Activated CD8-positive, alpha-beta T cell treated with anti-CD3 and anti-CD28 coated beads, Interleukin-2, amount 10 ng/mL, durations not matched to agents 7 days and 5 days (primary cell): ENCODE data around the gene SH3PXD2A. TPM values are rescaled to one million over a fixed set of nuclear protein-coding genes. Genes with fewer than 3 reads are reported as not detected.

Experiments
- ATAC-seq: fragments of 150-1000 bp; cut with Tn5 transposase; one replicate; pipeline ENCODE4 v1.10.0; 2021; ENCODE audit warnings: moderate library complexity
- CTCF ChIA-PET: fragments of 350-600 bp; sonication (Branson Sonifier 250); formaldehyde crosslinking; loops from one replicate; lab custom pipeline; 2021; ENCODE audit warnings: antibody characterized with exemption; lab: Charles Lee
- POLR2A ChIA-PET: fragments of 350-600 bp; sonication (Branson Sonifier 250); formaldehyde crosslinking; loops from one replicate; lab custom pipeline; 2021; ENCODE audit warnings: antibody characterized with exemption; lab: Charles Lee
- DNase-seq: peaks from one replicate; pipeline ENCODE4 v3.0.0-alpha.2; 2020
- H3K27ac Mint-ChIP-seq: one replicate; pipeline ENCODE4 v1.8.0; 2021; ENCODE audit warnings: mild to moderate bottlenecking, mixed read lengths
- H3K27me3 Mint-ChIP-seq: one replicate; pipeline ENCODE4 v1.8.0; 2021; ENCODE audit warnings: low read depth, mixed read lengths
- H3K36me3 Mint-ChIP-seq: one replicate; pipeline ENCODE4 v1.8.0; 2021; ENCODE audit warnings: low read depth, mixed read lengths
- H3K4me1 Mint-ChIP-seq: one replicate; pipeline ENCODE4 v1.8.0; 2021; ENCODE audit warnings: low read depth, mixed read lengths
- H3K4me3 Mint-ChIP-seq: one replicate; pipeline ENCODE4 v1.8.0; 2021; ENCODE audit warnings: mild to moderate bottlenecking, mixed read lengths
- H3K9me3 Mint-ChIP-seq: one replicate; pipeline ENCODE4 v1.8.0; 2022; ENCODE audit warnings: mixed read lengths; ENCODE audit not compliant: insufficient read depth
- total RNA-seq, 2 experiments: library from RNA; stranded (reverse); gene quantifications; one replicate each; pipeline ENCODE4 v1.2.3, GENCODE V29; 2021

The SH3PXD2A gene
- total RNA-seq, 2 experiments from 2014 or later, result 8.5 to 9.4 TPM

DNA sequence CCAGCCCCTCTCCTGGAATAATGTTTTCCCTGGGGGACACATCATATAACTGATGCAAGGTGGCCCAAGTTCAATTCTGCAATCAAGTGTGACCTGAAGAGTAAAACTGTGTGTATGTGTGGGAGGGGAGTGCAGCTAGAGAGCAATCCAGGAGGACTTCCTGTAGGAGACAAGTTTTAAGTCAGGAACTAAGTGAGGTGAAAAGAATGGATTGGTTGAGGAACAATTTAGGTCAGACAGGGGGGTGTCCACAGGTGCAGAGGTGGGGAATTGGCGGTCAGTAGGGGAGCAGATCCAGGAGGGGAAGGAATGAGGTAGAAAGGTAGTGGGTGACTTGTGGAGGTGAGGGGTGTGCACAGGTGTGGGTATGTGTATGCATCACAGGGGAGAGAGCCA is 279.3 kb downstream of the SH3PXD2A start:
- POLR2A ChIA-PET, result no interaction called here
- no peak for DNase-seq
- CTCF ChIA-PET, result interaction anchor here (8.8 kb wide), 1 partner anchor 11 kb away, joined by 42 read pairs; no protein-coding TSS in a partner anchor

DNA sequence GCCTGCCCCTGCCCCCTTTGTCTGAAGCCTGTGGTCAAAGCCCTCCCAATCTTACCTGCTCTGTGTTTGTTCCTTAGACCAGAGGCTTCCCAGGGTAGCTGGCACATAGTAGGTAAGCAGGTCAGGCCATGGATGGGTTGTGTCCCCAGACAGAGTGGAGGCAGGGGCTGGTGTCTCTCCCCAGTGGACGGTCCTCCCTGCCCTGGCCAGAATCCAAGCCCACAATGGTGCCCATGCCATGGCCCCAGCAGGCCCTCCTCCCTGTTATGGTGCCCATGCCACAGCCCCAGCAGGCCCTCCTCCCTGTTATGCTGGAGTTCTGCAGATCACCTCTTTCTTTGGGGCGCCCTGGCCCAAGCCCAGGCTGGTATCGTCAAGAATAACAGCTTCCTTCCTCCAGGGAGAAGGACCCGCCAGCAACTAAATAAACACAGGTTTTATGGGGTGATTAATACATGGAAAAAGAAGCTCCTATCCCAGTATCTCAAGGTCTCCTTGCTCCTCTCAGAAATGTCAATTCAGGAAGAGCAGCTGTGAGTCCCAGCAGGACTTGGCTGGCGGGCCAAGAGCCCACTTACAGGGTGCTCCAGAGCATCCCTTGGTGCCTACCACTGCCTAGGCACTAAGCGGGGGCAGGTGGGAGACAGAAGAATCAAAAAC is 279.8 kb downstream of the SH3PXD2A start:
- ChIA-PET CTCF (interaction anchor here (1.6 to 8.8 kb wide), 2 partner anchors 10 to 12 kb away, joined by 7 to 42 read pairs; no protein-coding TSS in a partner anchor), POLR2A (no interaction called here)
- no peaks in the 10 kb centered on the region for H3K27me3 Mint-ChIP-seq
- H3K27ac Mint-ChIP-seq, result no peak overlapping the region
- no peaks in the 10 kb centered on the region for H3K4me1 Mint-ChIP-seq
- no peak overlapping the region for H3K4me3 Mint-ChIP-seq
- no peak for ATAC-seq
- DNase-seq, result no peak
- no peaks in the 10 kb centered on the region for H3K36me3 Mint-ChIP-seq
- no peaks in the 10 kb centered on the region for H3K9me3 Mint-ChIP-seq

More for the DNA sequence above, 279.3 kb downstream of the SH3PXD2A start:
- Mint-ChIP-seq H3K4me3 (no peak overlapping the region), H3K9me3 (no peaks in the 10 kb centered on the region), H3K27ac (no peak overlapping the region), H3K36me3 (no peaks in the 10 kb centered on the region), H3K4me1 (no peaks in the 10 kb centered on the region), H3K27me3 (no peaks in the 10 kb centered on the region)
- ATAC-seq, result no peak

DNA sequence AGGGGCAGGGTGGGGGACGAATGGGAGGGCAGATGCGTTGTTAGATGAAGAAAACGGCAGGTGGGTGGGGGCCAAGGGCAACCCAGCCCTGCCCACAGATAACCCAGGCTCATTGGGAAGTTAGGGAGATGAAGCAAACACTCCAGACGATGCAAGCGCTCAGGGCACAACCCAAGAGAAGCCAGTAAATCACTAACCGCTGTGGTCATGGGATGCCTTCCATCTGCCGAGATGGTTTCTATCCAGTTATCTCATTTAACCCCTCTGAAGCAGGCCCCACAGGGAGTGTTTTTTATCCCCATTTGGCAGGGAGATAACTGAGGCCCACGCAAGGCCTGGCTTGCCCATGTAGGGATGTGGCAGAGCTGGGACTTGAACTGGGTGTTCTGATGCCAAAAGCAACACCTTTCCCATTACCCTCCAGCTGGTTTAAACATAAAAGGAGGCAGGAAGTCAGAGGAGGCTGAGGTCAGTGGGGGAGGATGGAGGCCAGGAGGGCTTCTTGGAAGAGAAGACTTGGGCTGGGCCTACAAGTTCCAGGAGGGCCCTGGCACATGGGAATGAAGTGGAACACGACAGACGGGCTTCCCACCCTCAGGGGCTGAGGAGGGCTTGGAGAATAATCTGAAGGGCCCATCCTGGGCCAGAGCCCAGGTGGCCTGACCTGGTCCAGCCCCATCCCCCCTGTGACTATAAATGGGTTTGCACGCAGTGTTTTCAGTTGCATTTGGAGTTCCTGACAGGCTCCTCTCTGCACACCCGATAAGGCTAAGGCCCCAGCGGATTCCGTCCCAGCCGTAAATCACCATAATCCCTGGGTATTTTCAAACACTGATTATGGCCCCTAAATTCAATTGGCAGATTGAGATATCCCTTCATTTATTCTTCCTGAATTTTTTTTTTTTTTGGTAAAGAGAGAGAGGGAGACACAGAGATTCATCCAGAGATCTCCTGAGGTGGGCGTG is 281.0 kb downstream of the SH3PXD2A start:
- ChIA-PET POLR2A (no interaction called here), CTCF (interaction anchor here (1.6 kb wide), 1 partner anchor 11 kb away, joined by 7 read pairs; no protein-coding TSS in a partner anchor)

DNA sequence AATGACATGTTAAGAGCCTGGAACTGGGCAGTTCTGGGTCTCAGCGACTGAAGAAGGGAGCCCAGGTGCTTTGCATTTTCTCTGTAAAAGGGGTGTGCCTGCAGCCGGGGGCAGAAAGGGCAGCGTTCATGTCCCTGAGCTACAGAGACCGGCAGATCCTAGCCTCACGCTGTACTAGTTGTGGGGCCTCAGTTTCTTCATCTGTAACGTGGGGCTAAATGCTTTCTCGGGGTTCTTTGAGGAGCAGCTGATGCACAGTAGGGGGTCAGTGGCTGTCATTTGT is 282.2 kb downstream of the SH3PXD2A start:
- POLR2A ChIA-PET, result no interaction called here
- Mint-ChIP-seq H3K36me3 (no peaks in the 10 kb centered on the region), H3K4me1 (no peaks in the 10 kb centered on the region), H3K4me3 (no peak overlapping the region), H3K9me3 (no peaks in the 10 kb centered on the region), H3K27ac (no peak overlapping the region), H3K27me3 (no peaks in the 10 kb centered on the region)
- CTCF ChIA-PET, result no interaction called here
- DNase-seq, result no peak
- no peak for ATAC-seq

More for the DNA sequence above, 281.0 kb downstream of the SH3PXD2A start:
- Mint-ChIP-seq H3K4me3 (no peak overlapping the region), H3K27ac (no peak overlapping the region), H3K4me1 (no peaks in the 10 kb centered on the region), H3K27me3 (no peaks in the 10 kb centered on the region), H3K9me3 (no peaks in the 10 kb centered on the region), H3K36me3 (no peaks in the 10 kb centered on the region)
- ATAC-seq (no peak), DNase-seq (no peak)

DNA sequence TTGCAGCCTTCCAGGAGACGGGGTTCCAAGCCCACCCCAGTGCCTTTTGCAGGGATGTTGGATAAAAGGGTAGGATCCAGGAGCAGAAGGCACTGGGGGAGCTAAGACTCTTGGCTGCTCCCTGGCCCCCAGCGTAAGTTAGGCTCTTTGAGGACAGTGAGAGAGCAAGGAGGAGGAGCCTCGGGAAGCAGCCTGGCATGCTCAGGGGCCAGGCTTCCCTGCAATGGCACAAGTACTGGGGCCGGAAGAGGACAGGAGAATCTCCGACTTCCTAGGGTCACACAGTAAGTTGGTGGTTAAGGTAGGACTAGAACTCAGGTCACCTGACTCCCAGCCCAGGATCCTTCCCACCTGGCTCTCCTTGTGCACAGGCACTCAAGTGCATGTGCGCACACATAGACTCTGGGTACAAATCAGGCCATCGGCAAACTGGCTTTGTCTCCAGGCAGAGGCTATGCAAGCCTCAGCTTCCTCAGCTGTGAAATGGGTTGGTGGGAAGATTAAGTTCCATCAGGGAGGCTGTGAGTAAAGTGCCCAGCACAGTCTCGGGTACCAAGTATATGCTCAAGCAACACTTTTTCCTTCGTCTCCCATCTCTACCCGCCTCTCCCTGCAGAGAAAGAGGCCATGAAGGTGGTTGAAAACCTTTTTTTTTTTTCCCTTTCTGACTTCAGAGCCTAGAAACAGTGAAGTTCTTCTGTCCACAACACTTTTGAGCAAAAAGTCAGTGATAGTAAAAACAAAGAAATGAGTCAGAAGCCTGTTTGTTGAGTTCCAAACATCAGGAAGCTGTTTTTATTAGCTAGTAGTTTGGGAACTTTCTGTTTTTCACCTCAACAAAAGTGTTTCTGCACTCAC is 282.8 kb downstream of the SH3PXD2A start:
- no peaks in the 10 kb centered on the region for H3K36me3 Mint-ChIP-seq
- no peak overlapping the region for H3K4me3 Mint-ChIP-seq
- ChIA-PET POLR2A (no interaction called here), CTCF (no interaction called here)
- H3K27me3 Mint-ChIP-seq, result no peaks in the 10 kb centered on the region
- ATAC-seq (no peak), DNase-seq (no peak)
- H3K9me3 Mint-ChIP-seq, result no peaks in the 10 kb centered on the region
- H3K4me1 Mint-ChIP-seq, result no peaks in the 10 kb centered on the region
- H3K27ac Mint-ChIP-seq, result no peak overlapping the region

DNA sequence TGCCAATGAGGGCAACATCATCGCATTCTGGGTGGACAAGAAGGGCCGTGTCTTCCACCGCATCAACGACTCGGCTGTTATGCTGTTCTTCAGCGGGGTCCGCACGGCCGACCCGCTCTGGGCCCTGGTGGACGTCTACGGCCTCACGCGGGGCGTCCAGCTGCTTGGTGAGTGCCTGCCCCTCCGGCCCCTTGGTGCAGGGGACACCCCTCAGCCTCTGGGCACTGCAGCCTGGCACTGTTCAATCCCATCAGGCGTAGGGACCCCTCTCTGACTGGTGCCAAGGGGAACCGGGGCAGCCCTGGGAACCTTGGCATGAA is 283.8 kb downstream of the SH3PXD2A start:
- DNase-seq (no peak), ATAC-seq (no peak)
- H3K4me3 Mint-ChIP-seq, result no peak overlapping the region
- no peaks in the 10 kb centered on the region for H3K36me3 Mint-ChIP-seq
- H3K4me1 Mint-ChIP-seq, result no peaks in the 10 kb centered on the region
- H3K27ac Mint-ChIP-seq, result no peak overlapping the region
- CTCF ChIA-PET, result no interaction called here
- POLR2A ChIA-PET, result no interaction called here
- H3K27me3 Mint-ChIP-seq, result no peaks in the 10 kb centered on the region
- no peaks in the 10 kb centered on the region for H3K9me3 Mint-ChIP-seq

DNA sequence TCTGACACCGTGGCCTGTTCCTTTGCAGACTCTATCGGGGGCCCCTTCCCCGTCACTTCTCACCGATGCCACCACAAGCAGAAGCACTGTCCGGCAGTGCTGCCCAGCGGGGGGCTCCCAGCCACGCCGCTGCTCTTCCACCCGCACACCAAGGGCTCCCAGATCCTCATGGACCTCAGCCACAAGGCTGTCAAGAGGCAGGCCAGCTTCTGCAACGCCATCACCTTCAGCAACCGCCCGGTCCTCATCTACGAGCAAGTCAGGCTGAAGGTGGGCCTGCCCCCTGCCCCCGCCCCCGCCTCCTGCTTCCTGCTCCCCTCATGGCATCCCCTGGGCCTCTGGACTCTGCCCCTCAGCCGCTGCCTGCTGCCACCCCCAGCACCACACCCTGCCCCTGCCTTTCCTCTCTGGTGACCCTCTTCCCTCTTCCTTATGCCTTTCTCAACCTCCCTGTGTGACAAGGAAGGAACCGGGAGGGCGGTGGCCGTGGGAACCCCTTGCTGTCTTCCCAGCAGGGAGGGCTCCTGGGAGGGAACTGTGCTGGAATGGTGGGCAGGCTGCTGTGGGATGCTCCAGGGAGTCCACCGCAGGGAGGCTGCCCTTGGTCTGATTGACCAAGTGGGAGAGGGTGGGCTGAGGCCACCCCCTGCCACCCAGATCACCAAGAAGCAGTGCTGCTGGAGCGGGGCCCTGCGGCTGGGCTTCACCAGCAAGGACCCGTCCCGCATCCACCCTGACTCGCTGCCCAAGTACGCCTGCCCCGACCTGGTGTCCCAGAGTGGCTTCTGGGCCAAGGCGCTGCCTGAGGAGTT is 284.3 kb downstream of the SH3PXD2A start:
- POLR2A ChIA-PET, result no interaction called here
- H3K4me3 Mint-ChIP-seq, result no peak overlapping the region
- no peak for DNase-seq
- no peaks in the 10 kb centered on the region for H3K27me3 Mint-ChIP-seq
- H3K27ac Mint-ChIP-seq, result no peak overlapping the region
- H3K36me3 Mint-ChIP-seq, result no peaks in the 10 kb centered on the region
- ATAC-seq, result no peak
- CTCF ChIA-PET, result no interaction called here
- H3K9me3 Mint-ChIP-seq, result no peaks in the 10 kb centered on the region
- H3K4me1 Mint-ChIP-seq, result no peaks in the 10 kb centered on the region

DNA sequence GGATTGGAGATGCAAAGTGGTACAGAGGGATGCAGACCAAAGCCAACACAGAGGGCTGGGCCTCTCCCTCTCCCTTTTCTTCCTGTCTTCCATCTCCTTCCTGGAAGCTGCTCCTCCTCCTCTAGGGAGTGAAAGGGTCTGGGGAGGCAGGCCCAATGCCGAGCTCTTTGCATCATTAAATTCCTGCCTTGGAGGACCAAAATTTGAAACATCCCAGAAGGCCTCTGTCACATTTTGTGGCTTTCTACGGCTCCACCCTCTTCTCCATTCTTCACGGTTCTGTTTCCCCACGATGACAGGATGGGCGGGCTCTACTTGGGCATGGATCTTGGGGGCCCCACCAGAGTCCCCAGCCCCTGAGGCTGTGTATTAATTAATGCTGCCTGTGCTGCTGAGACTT is 285.5 kb downstream of the SH3PXD2A start:
- DNase-seq (no peak), ATAC-seq (no peak)
- Mint-ChIP-seq H3K36me3 (no peaks in the 10 kb centered on the region), H3K4me1 (no peaks in the 10 kb centered on the region), H3K27me3 (no peaks in the 10 kb centered on the region), H3K27ac (no peak overlapping the region), H3K9me3 (no peaks in the 10 kb centered on the region), H3K4me3 (no peak overlapping the region)
- CTCF ChIA-PET, result no interaction called here
- POLR2A ChIA-PET, result no interaction called here

DNA sequence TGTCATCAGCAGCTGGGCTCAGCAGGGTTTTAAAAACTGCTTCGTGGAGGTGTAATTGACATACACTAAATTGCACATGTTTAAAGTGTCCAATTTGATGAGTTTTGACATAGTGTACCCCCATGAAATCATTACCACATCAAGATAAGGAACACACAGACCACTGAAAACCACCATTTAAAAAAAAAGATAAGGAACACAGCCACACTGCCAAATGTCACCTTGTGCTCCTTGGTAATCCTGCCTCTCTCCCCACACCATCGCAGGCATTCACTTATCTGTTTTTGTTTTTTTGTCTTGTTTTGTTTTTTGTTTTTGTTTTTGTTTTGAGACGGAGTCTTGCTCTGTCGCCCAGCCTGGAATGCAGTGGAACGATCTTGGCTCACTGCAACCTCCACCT is 286.9 kb downstream of the SH3PXD2A start:
- no peaks in the 10 kb centered on the region for H3K9me3 Mint-ChIP-seq
- no peak for ATAC-seq
- no peak overlapping the region for H3K4me3 Mint-ChIP-seq
- no peak overlapping the region for H3K27ac Mint-ChIP-seq
- no peaks in the 10 kb centered on the region for H3K36me3 Mint-ChIP-seq
- H3K27me3 Mint-ChIP-seq, result no peaks in the 10 kb centered on the region
- DNase-seq, result no peak
- ChIA-PET POLR2A (no interaction called here), CTCF (no interaction called here)
- no peaks in the 10 kb centered on the region for H3K4me1 Mint-ChIP-seq

DNA sequence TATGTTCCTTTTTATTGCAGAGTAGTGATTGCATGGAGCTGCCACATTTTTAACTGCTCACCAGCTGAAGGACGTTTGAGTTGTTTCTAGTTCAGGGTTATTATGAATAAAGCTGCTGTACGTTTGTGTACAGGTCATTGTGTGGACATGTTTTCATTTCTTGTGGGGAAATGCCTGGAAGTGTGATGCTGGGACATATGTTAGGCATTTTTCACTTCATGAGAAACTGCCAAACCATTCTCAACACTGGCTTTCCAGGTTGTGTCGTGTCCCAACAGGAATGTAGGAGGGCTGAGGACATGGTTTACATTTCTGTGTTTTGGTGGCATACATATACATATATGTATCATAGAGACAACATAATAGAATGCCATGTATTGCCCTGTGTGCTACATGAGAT is 288.8 kb downstream of the SH3PXD2A start:
- Mint-ChIP-seq H3K4me3 (no peak overlapping the region), H3K27me3 (no peaks in the 10 kb centered on the region), H3K4me1 (no peaks in the 10 kb centered on the region), H3K27ac (no peak overlapping the region), H3K9me3 (no peaks in the 10 kb centered on the region), H3K36me3 (no peaks in the 10 kb centered on the region)
- ChIA-PET POLR2A (no interaction called here), CTCF (interaction anchor here (1.5 to 3.8 kb wide), 2 partner anchors 14 to 24 kb away, joined by 6 to 42 read pairs; no protein-coding TSS in a partner anchor)
- DNase-seq (no peak), ATAC-seq (no peak)
